ENCODE measurements around the gene MRPL53.

DNA sequence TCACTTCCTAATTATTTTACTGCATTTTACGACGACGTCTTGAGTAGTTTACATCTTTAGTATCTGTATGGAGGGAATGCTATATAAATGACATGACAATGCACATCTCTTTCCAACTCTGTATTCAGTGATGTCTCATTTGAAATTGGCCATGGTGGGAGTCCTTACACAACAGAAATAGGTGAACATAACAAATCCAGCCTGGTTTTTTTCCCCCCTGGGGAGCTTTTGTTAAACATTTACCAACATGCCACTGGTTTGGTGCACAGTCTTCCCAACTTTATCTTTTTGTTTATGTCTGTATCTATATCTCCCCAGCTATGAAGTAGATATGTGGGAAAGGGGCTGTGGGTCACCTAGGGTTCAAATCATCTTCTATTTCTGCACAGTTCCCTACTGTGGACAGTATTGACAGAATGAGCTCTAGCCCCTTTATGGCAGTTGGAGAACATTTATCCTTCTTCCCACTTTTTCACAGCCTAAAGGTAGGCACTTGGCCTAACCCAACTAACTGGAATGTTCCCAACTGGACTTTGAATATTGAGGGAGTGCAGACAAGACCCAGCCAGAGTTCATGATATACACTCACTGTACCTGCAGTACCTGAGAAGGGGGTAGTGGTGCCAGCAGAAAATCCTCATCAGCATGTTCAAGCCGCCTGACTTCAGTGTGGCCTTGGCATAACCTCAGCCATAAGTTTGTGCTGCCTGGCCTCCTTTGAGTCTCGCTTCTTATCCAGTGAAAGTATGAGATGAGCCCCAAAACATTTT is 25.1 kb downstream of the MRPL53 start:
- TF ChIP-seq BRCA1 (IDR thresholded peaks at IDR 0.05; ENCODE audit: low read depth, low read length) (no peak), EP300 (IDR thresholded peaks at IDR 0.05; ENCODE audit: borderline replicate concordance in 1 of 2, low read depth in 2 of 2, low read length in 2 of 2) (no peak), RFX5 (IDR thresholded peaks at IDR 0.05; ENCODE audit: borderline replicate concordance, low read depth, low read length) (no peak), SRF (IDR thresholded peaks at IDR 0.05; ENCODE audit: low read depth, low read length) (no peak), BACH1 (IDR thresholded peaks at IDR 0.05; ENCODE audit: low read length) (no peak), EZH2 (IDR thresholded peaks at IDR 0.05; ENCODE audit: low read depth, low read length, severe bottlenecking) (no peak), MAX (IDR thresholded peaks at IDR 0.05) (no peak), SP4 (IDR thresholded peaks at IDR 0.05; ENCODE audit: low read length) (no peak), KDM4A (IDR thresholded peaks at IDR 0.05; ENCODE audit: low read depth, low read length, severe bottlenecking) (no peak), CREB1 (IDR thresholded peaks at IDR 0.05) (no peak), JUN (IDR thresholded peaks at IDR 0.05; ENCODE audit: low read depth, low read length) (no peak), POLR2A (IDR thresholded peaks at IDR 0.05; ENCODE audit: control extremely low read depth in 1 of 2, low read depth in 2 of 2, low read length in 2 of 2) (no peak)
- TF ChIP-seq, protein P1, sequence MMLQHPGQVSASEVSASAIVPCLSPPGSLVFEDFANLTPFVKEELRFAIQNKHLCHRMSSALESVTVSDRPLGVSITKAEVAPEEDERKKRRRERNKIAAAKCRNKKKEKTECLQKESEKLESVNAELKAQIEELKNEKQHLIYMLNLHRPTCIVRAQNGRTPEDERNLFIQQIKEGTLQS (IDR thresholded peaks at IDR 0.05; ENCODE audit: insufficient read depth, low read depth, low read length) = no peak
- TF ChIP-seq, protein P2, sequence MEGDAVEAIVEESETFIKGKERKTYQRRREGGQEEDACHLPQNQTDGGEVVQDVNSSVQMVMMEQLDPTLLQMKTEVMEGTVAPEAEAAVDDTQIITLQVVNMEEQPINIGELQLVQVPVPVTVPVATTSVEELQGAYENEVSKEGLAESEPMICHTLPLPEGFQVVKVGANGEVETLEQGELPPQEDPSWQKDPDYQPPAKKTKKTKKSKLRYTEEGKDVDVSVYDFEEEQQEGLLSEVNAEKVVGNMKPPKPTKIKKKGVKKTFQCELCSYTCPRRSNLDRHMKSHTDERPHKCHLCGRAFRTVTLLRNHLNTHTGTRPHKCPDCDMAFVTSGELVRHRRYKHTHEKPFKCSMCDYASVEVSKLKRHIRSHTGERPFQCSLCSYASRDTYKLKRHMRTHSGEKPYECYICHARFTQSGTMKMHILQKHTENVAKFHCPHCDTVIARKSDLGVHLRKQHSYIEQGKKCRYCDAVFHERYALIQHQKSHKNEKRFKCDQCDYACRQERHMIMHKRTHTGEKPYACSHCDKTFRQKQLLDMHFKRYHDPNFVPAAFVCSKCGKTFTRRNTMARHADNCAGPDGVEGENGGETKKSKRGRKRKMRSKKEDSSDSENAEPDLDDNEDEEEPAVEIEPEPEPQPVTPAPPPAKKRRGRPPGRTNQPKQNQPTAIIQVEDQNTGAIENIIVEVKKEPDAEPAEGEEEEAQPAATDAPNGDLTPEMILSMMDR (IDR thresholded peaks at IDR 0.05; ENCODE audit: control extremely low read depth in 1 of 3, insufficient read depth in 1 of 3, low read depth in 1 of 3, low read length in 3 of 3) = no peak
